HG02840 (cell line): Measurements from ENCODE around the gene GCN1.
A peak's percentile ranks its signal among the peaks of the same experiment; 100 is the strongest.
"Not testable (repeated sequence)": the region's sequence is repeated elsewhere in the genome, so short reads cannot be mapped to it uniquely, and the experiment has no call there.

Experiments used
- ATAC-seq: cut with Tn5 transposase; IDR thresholded peaks from one replicate; pipeline ENCODE4 v1.9.1; 2021; ENCODE audit warnings: mild to moderate bottlenecking, moderate library complexity, moderate number of reproducible peaks; ENCODE audit not compliant: unreplicated experiment, low FRiP score

The GCN1 gene

GRCh38 chr12:120194534-120195395 is at the start of gene GCN1:
Gene GCN1, minus strand, starts transcription at chr12:120194715. Its CDS starts 18 bp downstream, at chr12:120194697.
- ATAC-seq = peak; percentile 63

GRCh38 chr12:120242971-120243699 is 48.6 kb upstream of the GCN1 start:
- ATAC-seq = no peak

- no peak for ATAC-seq
Observed at GRCh38 chr12:120242275-120242799, 47.8 kb upstream of the GCN1 start.

GRCh38 chr12:120241561-120242274 is 47.2 kb upstream of the GCN1 start:
- no peak for ATAC-seq

GRCh38 chr12:120240495-120240833 is 45.9 kb upstream of the GCN1 start:
- no peak for ATAC-seq

- no peak for ATAC-seq
Observed at GRCh38 chr12:120239776-120240494, 45.4 kb upstream of the GCN1 start.

GRCh38 chr12:120238839-120239445 is 44.4 kb upstream of the GCN1 start:
- no peak for ATAC-seq

GRCh38 chr12:120238217-120238616 is 43.7 kb upstream of the GCN1 start:
- no peak for ATAC-seq

- no peak for ATAC-seq
Observed at GRCh38 chr12:120237360-120238171, 43.1 kb upstream of the GCN1 start.

GRCh38 chr12:120236809-120237208 is 42.3 kb upstream of the GCN1 start:
- ATAC-seq = not testable (repeated sequence)

- ATAC-seq = no peak
Observed at GRCh38 chr12:120235369-120236323, 41.1 kb upstream of the GCN1 start.

- no peak for ATAC-seq
Observed at GRCh38 chr12:120234643-120235368, 40.3 kb upstream of the GCN1 start.

GRCh38 chr12:120231316-120232011 is 36.9 kb upstream of the GCN1 start:
- ATAC-seq = no peak

- no peak for ATAC-seq
Observed at GRCh38 chr12:120230974-120231315, 36.4 kb upstream of the GCN1 start.

GRCh38 chr12:120230326-120230973 is 35.9 kb upstream of the GCN1 start:
- no peak for ATAC-seq
